EH (cell line): ENCODE results near the gene MON2.
A peak's percentile ranks its signal among the peaks of the same experiment; 100 is the strongest.

ENCODE experiments used
- DNase-seq: peaks from one replicate; pipeline ENCODE4 v3.0.0-alpha.2; 2015; ENCODE audit warnings: low read depth

MON2 gene

DNA sequence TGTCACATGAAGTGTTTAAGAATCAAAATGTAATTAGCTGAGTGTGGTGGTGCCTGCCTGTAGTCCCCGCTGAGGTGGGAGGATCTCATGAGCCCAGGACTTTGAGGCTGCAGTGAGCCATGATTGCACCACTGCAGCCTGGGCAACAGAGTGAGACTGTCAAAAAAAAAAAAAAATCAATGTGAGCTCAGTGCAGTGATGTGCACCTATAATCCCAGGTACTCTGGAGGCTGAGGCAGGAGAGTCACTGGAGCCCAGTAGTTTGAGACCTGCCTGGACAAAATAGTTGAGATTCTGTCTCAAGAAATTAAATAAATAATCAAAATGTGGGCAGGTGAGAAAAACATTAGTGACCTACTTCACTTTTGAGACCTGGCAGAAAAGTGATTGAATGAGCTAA lies 140.0 kb downstream of the MON2 start:
- no peak for DNase-seq

DNA sequence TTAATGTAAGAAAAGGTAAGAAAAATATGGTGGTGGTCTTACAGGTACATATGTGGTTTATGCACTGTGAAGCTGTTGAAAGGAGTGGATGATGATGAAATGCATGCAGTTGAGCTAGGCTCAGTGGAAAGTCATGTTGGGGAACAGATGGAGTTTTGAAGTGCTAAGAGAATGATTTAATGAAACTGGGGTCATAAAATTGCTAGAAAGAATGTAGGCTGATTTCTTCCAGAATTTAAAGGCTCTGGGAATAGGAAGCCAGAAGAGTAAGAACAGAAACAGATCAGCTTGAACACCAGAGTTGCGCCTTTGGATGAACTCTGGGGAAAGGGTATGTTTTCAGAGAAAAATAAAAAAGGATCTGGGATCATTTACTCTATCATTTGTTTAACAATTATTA lies 146.5 kb downstream of the MON2 start:
- DNase-seq = no peak

DNA sequence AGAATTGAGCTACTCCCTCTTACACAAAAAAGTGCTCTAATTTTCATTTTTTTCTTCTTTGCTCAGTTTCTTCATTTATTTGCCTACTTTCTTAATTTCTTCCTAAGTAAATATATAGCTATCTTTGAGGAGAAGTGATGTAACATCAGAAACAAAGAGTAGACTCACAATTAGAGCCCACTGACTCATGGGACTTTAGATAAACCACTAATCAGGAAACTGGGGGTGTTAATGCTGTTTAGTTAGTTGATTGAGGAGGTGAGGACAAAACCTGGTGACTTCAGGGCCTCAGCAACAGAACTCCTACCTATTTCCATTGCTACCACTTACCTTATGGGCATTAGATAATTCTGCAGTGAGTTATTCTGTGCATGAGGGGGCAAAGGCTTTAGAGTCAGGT lies 151.7 kb downstream of the MON2 start:
- no peak for DNase-seq

DNA sequence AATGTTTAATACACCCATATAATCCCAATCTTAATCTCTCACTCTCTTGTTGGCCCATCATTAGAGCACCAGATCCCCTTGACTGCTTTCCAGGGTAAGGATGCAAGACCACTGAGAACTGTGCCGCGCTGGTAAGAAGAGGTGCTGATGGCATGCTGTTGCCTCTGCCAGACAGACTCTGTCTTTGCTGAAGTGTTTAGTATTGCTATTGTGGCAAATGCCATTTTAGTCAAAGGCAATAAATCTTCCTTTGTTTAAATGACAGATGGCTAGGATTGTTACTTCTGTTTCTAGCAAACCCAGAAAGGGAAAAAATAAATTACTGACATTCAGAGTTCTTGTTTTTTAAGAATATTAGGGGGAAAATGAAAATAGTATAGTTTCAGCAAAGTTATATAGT lies 152.3 kb downstream of the MON2 start:
- no peak for DNase-seq

DNA sequence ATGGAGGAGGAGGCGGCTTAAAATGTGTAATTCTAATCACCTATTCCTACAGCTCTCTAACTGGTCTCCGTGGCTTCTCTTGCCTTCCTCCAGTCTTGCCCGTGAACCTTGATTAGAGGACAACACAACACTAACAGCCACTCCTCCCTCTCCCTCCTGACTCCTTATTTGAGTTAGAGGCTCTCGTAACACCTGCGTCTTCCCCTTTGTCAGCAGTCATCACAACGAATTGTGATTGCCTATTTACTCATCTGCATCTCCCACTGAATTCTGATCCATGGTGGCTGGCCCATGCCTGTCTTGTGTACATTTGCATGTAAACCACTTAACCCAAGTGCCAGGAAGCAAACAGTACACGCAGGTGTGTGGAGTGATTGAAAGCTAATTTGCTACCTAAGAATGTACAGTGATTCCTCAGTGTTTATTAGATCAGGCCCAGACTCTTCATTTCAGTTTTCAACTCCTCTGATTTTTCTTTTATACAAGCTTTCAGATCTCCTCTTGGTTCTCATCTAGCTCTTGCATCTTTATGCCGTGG lies 154.5 kb downstream of the MON2 start:
- DNase-seq = no peak

- DNase-seq = no peak
Measured at GRCh38 chr12:62622177-62622576, 155.6 kb downstream of the MON2 start.

DNA sequence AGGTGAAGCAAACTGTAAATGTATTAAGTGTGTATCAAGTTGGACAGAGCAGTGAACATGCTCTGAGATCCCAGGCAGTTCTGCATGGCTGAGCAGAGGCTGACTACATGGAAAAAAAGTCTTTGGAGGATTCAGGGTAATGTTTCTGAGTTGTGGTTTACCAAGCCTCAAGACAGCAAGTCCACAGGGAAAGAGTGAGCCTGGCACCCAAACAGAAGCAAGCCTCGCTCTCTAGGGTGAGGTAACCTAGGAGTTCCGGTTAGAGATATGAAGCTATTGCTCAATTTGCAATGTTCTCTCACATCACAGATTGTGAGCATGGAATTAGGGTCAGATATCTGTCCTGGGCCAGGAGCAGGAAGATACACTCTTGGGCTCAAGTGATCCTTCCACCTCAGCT lies 158.6 kb downstream of the MON2 start:
- no peak for DNase-seq

DNA sequence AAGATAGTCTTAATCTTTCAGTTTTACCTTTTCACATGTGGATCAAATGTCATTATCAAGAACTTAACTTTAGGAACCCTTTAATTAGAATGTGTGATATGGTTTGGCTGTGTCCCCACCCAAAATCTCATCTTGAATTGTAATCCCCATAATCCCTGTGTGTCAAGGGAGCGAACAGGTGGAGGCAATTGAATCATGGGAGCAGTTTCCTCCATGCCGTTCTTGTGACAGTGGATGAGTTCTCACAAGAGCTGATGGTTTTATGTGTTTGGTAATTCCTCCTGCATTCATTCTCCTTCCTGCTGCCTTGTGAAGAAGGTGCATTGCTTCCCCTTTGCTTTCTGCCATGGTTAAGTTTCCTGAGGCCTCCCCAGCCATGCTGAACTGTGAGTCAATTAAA lies 160.6 kb downstream of the MON2 start:
- no peak for DNase-seq

GRCh38 chr12:62629413-62629812 lies 162.8 kb downstream of the MON2 start:
- DNase-seq = no peak

GRCh38 chr12:62629971-62630739 lies 163.5 kb downstream of the MON2 start:
- no peak for DNase-seq

GRCh38 chr12:62631471-62632410 lies 165.1 kb downstream of the MON2 start:
- DNase-seq = peak; percentile 85

GRCh38 chr12:62632411-62632918 lies 165.8 kb downstream of the MON2 start:
- DNase-seq = peak; percentile 35

DNA sequence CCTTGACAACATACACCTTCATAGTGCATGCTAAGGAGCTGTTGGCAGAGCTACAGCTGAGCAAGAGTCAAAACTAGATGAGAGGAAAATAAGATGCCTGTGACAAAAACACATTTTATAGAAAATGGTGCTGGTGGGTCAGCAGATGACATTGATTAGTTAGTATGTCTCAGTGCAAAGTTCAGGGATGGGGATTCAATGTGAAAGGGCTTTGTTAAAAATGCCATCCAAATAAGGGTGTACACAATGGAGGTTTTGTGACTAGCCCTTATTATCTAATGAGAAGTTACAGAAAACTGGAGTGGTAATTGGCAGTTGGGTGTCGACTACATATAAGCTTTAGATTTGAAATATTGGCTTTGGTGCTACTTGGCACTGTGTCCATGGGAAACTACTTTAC lies 169.0 kb downstream of the MON2 start:
- DNase-seq = no peak

- DNase-seq = no peak
Measured at GRCh38 chr12:62637679-62638078, 171.1 kb downstream of the MON2 start.

- peak; percentile 70 for DNase-seq
Measured at GRCh38 chr12:62640910-62641448, 174.4 kb downstream of the MON2 start.

DNA sequence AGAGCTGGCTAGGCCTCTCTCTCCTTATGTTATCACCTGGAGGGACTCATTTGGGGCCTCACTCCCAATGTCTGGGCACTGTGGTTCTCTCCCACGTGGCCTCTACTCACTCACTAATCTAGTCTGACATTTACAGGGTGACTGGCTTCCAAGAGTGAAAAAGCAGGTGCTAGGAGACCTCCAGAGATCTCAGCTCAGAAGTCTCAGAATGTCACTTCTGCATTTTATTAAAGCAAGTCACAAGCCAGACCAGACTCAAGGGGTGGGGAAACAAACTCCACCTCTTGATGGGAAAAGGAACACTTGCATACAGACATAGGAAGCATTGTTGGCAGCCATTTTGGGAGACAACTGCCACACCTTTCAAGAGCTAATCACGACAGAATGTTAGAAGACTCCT lies 175.9 kb downstream of the MON2 start:
- no peak for DNase-seq

DNA sequence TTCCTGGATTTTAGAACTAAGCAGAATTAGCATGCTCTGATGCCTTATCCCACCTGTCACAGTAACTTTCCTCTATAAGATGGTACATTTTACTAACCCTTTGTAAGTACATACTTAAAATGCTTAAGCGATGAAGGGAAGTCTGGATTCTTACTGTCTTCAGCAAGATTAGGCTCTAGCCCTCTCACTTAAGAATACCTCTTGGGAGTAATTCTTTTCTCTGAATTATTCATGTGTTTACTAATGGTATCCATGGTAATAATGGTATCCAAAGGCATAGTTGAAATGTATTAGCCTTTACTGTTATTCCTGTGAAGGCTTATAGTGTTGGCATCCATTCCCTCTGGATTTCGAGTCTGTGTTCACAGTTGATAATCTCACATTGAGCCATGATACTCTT lies 176.9 kb downstream of the MON2 start:
- peak; percentile 18 for DNase-seq

DNA sequence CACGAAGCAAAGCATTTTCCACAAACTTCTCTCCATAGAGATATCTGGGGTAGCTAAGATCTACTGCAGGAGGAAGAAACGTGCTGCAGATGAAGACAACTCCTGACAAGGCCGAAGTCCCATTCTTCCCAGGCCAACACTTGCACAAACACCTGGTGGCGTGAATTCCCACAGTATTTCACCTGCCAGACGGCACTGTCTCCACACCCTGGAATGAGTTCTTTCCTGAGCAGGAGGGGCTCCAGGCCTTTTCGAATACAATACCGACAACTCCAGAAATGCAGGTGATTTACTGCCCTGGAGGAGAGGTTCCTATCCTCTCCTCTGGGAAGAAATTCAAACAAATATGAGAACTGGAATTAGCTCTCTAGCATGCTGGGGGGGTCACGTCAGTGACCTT lies 179.9 kb downstream of the MON2 start:
- DNase-seq = no peak

DNA sequence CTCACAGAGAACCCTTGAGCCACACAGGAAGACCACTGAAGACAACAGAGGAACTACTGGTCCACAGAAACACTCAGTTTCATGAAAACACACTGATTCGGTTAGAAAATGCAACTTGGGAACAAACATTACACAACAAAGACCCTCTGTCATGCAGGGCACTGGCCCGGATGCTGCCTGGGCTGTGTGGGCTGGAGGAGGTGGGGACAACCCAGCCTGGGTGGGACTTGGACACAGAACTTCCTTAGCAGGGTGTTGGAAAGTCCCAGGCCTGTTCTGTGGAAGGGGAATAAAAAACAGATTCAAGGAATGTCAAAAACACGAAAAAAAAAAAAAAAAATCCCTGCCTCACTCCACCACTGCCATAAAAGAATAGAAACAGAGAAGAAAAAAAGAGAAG lies 181.0 kb downstream of the MON2 start:
- DNase-seq = no peak

- DNase-seq = no peak
Measured at GRCh38 chr12:62649412-62650138, 182.9 kb downstream of the MON2 start.
